Measurements from ENCODE around the gene PTPRN2.

The PTPRN2 gene

GRCh38 chr7:158010961-158011693 is 576.5 kb downstream of the PTPRN2 start:
- DNase-seq (ENCODE audit: low read depth) = no peak

- DNase-seq (ENCODE audit: low read depth) = no peak
These were observed 577.7 kb downstream of the PTPRN2 start for GRCh38 chr7:158009886-158010285.

GRCh38 chr7:158008267-158008666 is 579.4 kb downstream of the PTPRN2 start:
- no peak for DNase-seq (ENCODE audit: low read depth)

GRCh38 chr7:158007697-158008257 is 579.8 kb downstream of the PTPRN2 start:
- no peak for DNase-seq (ENCODE audit: low read depth)

GRCh38 chr7:158006841-158007696 is 580.6 kb downstream of the PTPRN2 start:
- DNase-seq (ENCODE audit: low read depth) = no peak

- DNase-seq (ENCODE audit: low read depth) = no peak
These were observed 582.1 kb downstream of the PTPRN2 start for GRCh38 chr7:158005531-158005930.

GRCh38 chr7:158004123-158004490 is 583.5 kb downstream of the PTPRN2 start:
- no peak for DNase-seq (ENCODE audit: low read depth)

- DNase-seq (ENCODE audit: low read depth) = no peak
These were observed 584.0 kb downstream of the PTPRN2 start for GRCh38 chr7:158003441-158004122.

GRCh38 chr7:158002486-158003080 is 585.0 kb downstream of the PTPRN2 start:
- DNase-seq (ENCODE audit: low read depth) = no peak

GRCh38 chr7:158001621-158002320 is 585.9 kb downstream of the PTPRN2 start:
- no peak for DNase-seq (ENCODE audit: low read depth)

- DNase-seq (ENCODE audit: low read depth) = no peak
These were observed 586.6 kb downstream of the PTPRN2 start for GRCh38 chr7:158001003-158001402.

GRCh38 chr7:158000160-158000559 is 587.5 kb downstream of the PTPRN2 start:
- DNase-seq (ENCODE audit: low read depth) = no peak

- DNase-seq (ENCODE audit: low read depth) = no peak
These were observed 588.6 kb downstream of the PTPRN2 start for GRCh38 chr7:157998884-157999552.

GRCh38 chr7:157997471-157997870 is 590.2 kb downstream of the PTPRN2 start:
- DNase-seq (ENCODE audit: low read depth) = no peak

GRCh38 chr7:157997080-157997440 is 590.6 kb downstream of the PTPRN2 start:
- no peak for DNase-seq (ENCODE audit: low read depth)

- DNase-seq (ENCODE audit: low read depth) = no peak
These were observed 591.1 kb downstream of the PTPRN2 start for GRCh38 chr7:157996359-157997079.

GRCh38 chr7:157995815-157996214 is 591.8 kb downstream of the PTPRN2 start:
- DNase-seq (ENCODE audit: low read depth) = no peak

- no peak for DNase-seq (ENCODE audit: low read depth)
These were observed 593.3 kb downstream of the PTPRN2 start for GRCh38 chr7:157994319-157994718.

- DNase-seq (ENCODE audit: low read depth) = no peak
These were observed 594.1 kb downstream of the PTPRN2 start for GRCh38 chr7:157993406-157994105.
